GM12878 (cell line): ENCODE measurements around the gene JDP2. TPM values are rescaled to one million over a fixed set of nuclear protein-coding genes. Genes with fewer than 3 reads are reported as not detected.
A peak's percentile ranks its signal among the peaks of the same experiment; 100 is the strongest.

ENCODE experiments used
- CBX3 ChIP-seq: fragments of 200-600 bp; sonication (generic); IDR thresholded peaks from 2 replicates; pipeline ENCODE4 v1.6.1; 2016; ENCODE audit warnings: low read depth, borderline replicate concordance
- CUX1 ChIP-seq: IDR thresholded peaks from 2 replicates; pipeline ENCODE4 v1.6.1; 2012; ENCODE audit warnings: improper control_type of control experiment, low read depth, low read length; ENCODE audit not compliant: insufficient replicate concordance
- ETV6 ChIP-seq, 2 experiments: fragments of 450-650 bp in 1 of 2; IDR thresholded peaks in 1 of 2; conservative IDR thresholded peaks in 1 of 2; 2 replicates each; pipeline ENCODE4 v1.6.1; 2014; ENCODE audit warnings: antibody characterized with exemption in 1 of 2, borderline replicate concordance in 1 of 2, low read depth in 1 of 2, mild to moderate bottlenecking in 1 of 2, moderate library complexity in 1 of 2
- HDAC6 ChIP-seq: fragments of 200-600 bp; sonication (generic); IDR thresholded peaks from one replicate; pipeline ENCODE4 v1.8.0; 2017; ENCODE audit warnings: antibody characterized with exemption; ENCODE audit not compliant: unreplicated experiment
- HDGF ChIP-seq: fragments of 450-650 bp; IDR thresholded peaks from 2 replicates; pipeline ENCODE4 v1.6.1; 2016; ENCODE audit warnings: antibody characterized with exemption
- JUND ChIP-seq: IDR thresholded peaks from 2 replicates; pipeline ENCODE4 v1.6.1; 2012; ENCODE audit warnings: low read depth, mild to moderate bottlenecking, low read length, improper control_type of control experiment, moderate library complexity
- MXI1 ChIP-seq: fragments of 150-350 bp; IDR thresholded peaks from 2 replicates; pipeline ENCODE4 v1.6.1; 2011; ENCODE audit warnings: low read depth, mild to moderate bottlenecking, inconsistent platforms, low read length, improper control_type of control experiment
- NFIC ChIP-seq: IDR thresholded peaks from 2 replicates; pipeline ENCODE4 v1.6.1; 2012; ENCODE audit warnings: low read depth, mild to moderate bottlenecking, inconsistent platforms, low read length, moderate library complexity
- PKNOX1 ChIP-seq: fragments of 450-650 bp; IDR thresholded peaks from 2 replicates; pipeline ENCODE4 v1.6.1; 2016; ENCODE audit warnings: mild to moderate bottlenecking
- PML ChIP-seq: IDR thresholded peaks from 2 replicates; pipeline ENCODE4 v1.6.1; 2012; ENCODE audit warnings: low read length, inconsistent platforms
- RAD51 ChIP-seq: fragments of 450-650 bp; IDR thresholded peaks from 2 replicates; pipeline ENCODE4 v1.6.1; 2016; ENCODE audit warnings: moderate library complexity, mild to moderate bottlenecking, inconsistent platforms
- RUNX3 ChIP-seq: IDR thresholded peaks from 2 replicates; pipeline ENCODE4 v1.6.1; 2012; ENCODE audit warnings: low read length, inconsistent platforms
- SREBF1 ChIP-seq: IDR thresholded peaks from 2 replicates; pipeline ENCODE4 v1.6.1; 2012; ENCODE audit warnings: mild to moderate bottlenecking, low read length
- YBX1 ChIP-seq: fragments of 450-650 bp; IDR thresholded peaks from 2 replicates; pipeline ENCODE4 v1.6.1; 2016; ENCODE audit warnings: antibody characterized with exemption
- polyA plus RNA-seq, 11 experiments: library from polyadenylated mRNA; depleted of rRNA in 4 of 11; unstranded in 6 of 11; stranded (reverse) in 5 of 11; fragments of >200 nt; fragmentation: Nextera tagmentation in 4 of 11; fragmentation: Illumina TruSeq in 1 of 11; extraction: Ambion mirVana in 4 of 11; extraction: Trizol in 1 of 11; gene quantifications; 1 replicate in 1 of 11; 2 replicates in 10 of 11; pipeline versions ENCODE4 v1.2.1 to v1.2.3, GENCODE V29; 2011 to 2016; ENCODE audit warnings: inconsistent platforms in 2 of 11, missing spikeins in 2 of 11, low read depth in 1 of 11
- total RNA-seq, 4 experiments: library from RNA; depleted of rRNA in 3 of 4; stranded (reverse); fragments of >200 nt in 3 of 4; fragmentation: Illumina TruSeq in 1 of 4; extraction: Trizol in 1 of 4; gene quantifications; 2 replicates each; pipeline versions ENCODE4 v1.2.1 to v1.2.3, GENCODE V29; 2013 to 2021
- TF ChIP-seq, protein P1 (sequence below): fragments of 450-650 bp; formaldehyde crosslinking; IDR thresholded peaks from 2 replicates; pipeline ENCODE4 v1.5.0; 2022; ENCODE audit warnings: mild to moderate bottlenecking, missing genetic modification characterization
- TF ChIP-seq, protein P2 (sequence below): fragments of 450-650 bp; IDR thresholded peaks from 2 replicates; pipeline ENCODE4 v1.6.1; 2016; ENCODE audit warnings: mild to moderate bottlenecking
- TF ChIP-seq, protein P3 (sequence below), 3 experiments: IDR thresholded peaks in 2 of 3; conservative IDR thresholded peaks in 1 of 3; 2 replicates each; pipeline ENCODE4 v1.5.1; 2011; ENCODE audit warnings: low read depth in 3 of 3, low read length in 3 of 3, mild to moderate bottlenecking in 3 of 3, control low read depth in 2 of 3, moderate library complexity in 2 of 3, inconsistent platforms in 1 of 3, mixed read lengths in 1 of 3; ENCODE audit not compliant: control insufficient read depth in 2 of 3, insufficient read depth in 1 of 3; ENCODE audit errors: extremely low read depth in 1 of 3

The JDP2 gene
- total and polyA plus RNA-seq, 10 of the 15 experiments (the other 5 are each of a cell fraction or from before 2014, with no cell fraction given), result 0.71 to 21.3 (median 11.2) TPM

GRCh38 chr14:75487155-75487671, 59.4 kb downstream of the JDP2 start (continued):
- TF ChIP-seq NFIC, result peak; percentile 94
- peak; percentile 97 for TF ChIP-seq RUNX3
- no peak for TF ChIP-seq HDAC6
- TF ChIP-seq CBX3, result no peak
- no peak for TF ChIP-seq SREBF1
- no peak for TF ChIP-seq YBX1
- TF ChIP-seq, protein P1, sequence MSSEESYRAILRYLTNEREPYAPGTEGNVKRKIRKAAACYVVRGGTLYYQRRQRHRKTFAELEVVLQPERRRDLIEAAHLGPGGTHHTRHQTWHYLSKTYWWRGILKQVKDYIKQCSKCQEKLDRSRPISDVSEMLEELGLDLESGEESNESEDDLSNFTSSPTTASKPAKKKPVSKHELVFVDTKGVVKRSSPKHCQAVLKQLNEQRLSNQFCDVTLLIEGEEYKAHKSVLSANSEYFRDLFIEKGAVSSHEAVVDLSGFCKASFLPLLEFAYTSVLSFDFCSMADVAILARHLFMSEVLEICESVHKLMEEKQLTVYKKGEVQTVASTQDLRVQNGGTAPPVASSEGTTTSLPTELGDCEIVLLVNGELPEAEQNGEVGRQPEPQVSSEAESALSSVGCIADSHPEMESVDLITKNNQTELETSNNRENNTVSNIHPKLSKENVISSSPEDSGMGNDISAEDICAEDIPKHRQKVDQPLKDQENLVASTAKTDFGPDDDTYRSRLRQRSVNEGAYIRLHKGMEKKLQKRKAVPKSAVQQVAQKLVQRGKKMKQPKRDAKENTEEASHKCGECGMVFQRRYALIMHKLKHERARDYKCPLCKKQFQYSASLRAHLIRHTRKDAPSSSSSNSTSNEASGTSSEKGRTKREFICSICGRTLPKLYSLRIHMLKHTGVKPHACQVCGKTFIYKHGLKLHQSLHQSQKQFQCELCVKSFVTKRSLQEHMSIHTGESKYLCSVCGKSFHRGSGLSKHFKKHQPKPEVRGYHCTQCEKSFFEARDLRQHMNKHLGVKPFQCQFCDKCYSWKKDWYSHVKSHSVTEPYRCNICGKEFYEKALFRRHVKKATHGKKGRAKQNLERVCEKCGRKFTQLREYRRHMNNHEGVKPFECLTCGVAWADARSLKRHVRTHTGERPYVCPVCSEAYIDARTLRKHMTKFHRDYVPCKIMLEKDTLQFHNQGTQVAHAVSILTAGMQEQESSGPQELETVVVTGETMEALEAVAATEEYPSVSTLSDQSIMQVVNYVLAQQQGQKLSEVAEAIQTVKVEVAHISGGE (CRISPR knock-in tag), result no peak
- TF ChIP-seq PML, result no peak
- no peak for TF ChIP-seq MXI1
- TF ChIP-seq, protein P2, sequence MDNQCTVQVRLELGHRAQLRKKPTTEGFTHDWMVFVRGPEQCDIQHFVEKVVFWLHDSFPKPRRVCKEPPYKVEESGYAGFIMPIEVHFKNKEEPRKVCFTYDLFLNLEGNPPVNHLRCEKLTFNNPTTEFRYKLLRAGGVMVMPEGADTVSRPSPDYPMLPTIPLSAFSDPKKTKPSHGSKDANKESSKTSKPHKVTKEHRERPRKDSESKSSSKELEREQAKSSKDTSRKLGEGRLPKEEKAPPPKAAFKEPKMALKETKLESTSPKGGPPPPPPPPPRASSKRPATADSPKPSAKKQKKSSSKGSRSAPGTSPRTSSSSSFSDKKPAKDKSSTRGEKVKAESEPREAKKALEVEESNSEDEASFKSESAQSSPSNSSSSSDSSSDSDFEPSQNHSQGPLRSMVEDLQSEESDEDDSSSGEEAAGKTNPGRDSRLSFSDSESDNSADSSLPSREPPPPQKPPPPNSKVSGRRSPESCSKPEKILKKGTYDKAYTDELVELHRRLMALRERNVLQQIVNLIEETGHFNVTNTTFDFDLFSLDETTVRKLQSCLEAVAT, result peak; percentile 59
- peak; percentile 63 for TF ChIP-seq PKNOX1
- TF ChIP-seq, protein P3, sequence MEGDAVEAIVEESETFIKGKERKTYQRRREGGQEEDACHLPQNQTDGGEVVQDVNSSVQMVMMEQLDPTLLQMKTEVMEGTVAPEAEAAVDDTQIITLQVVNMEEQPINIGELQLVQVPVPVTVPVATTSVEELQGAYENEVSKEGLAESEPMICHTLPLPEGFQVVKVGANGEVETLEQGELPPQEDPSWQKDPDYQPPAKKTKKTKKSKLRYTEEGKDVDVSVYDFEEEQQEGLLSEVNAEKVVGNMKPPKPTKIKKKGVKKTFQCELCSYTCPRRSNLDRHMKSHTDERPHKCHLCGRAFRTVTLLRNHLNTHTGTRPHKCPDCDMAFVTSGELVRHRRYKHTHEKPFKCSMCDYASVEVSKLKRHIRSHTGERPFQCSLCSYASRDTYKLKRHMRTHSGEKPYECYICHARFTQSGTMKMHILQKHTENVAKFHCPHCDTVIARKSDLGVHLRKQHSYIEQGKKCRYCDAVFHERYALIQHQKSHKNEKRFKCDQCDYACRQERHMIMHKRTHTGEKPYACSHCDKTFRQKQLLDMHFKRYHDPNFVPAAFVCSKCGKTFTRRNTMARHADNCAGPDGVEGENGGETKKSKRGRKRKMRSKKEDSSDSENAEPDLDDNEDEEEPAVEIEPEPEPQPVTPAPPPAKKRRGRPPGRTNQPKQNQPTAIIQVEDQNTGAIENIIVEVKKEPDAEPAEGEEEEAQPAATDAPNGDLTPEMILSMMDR (IDR thresholded peaks at IDR 0.05 in 2 of 3, conservative IDR thresholded peaks at IDR 0.05 in 1 of 3; ENCODE audit: control insufficient read depth in 2 of 3, extremely low read depth in 1 of 3, insufficient read depth in 1 of 3, low read depth in 3 of 3, low read length in 3 of 3), result no peak
- peak in 1 of 2 experiments; percentile 77; a peak in 2 of 4 replicates for TF ChIP-seq ETV6 (conservative IDR thresholded peaks at IDR 0.05 in 1 of 2, IDR thresholded peaks at IDR 0.05 in 1 of 2; ENCODE audit: borderline replicate concordance in 1 of 2, low read depth in 1 of 2)
- no peak for TF ChIP-seq HDGF
- peak; percentile 8; the same call in 1 of the 2 replicates for TF ChIP-seq RAD51
- TF ChIP-seq JUND, result 0 out of 2 replicates have a peak, but pooled peaks have one; percentile 39
- no peak for TF ChIP-seq CUX1
